GM18508 (cell line): ENCODE results near the gene NBEA.
A peak's percentile ranks its signal among the peaks of the same experiment; 100 is the strongest.

ENCODE experiments used
- ATAC-seq: cut with Tn5 transposase; IDR thresholded peaks from one replicate; pipeline ENCODE4 v1.9.1; 2021; ENCODE audit warnings: moderate number of reproducible peaks; ENCODE audit not compliant: insufficient read depth, unreplicated experiment

NBEA gene

DNA sequence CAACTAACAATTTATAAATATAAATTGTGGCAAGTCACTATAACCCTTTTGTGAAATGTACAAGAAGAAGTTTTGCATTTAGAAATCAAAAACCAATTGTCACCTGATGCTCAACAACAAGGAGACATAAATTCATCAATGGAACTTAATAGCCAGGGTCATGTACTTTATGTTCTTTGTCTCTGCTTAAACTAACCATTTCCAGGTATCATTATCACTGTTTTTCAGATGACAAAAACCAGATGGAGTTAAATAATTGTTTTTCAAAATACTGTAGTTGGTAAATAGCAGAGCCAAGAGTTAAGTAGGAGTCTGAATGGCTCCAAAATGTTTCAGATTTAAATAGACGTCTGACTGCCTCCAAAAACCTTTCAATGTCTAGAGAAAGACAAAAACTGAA lies 606.7 kb downstream of the NBEA start:
- ATAC-seq, result no peak

DNA sequence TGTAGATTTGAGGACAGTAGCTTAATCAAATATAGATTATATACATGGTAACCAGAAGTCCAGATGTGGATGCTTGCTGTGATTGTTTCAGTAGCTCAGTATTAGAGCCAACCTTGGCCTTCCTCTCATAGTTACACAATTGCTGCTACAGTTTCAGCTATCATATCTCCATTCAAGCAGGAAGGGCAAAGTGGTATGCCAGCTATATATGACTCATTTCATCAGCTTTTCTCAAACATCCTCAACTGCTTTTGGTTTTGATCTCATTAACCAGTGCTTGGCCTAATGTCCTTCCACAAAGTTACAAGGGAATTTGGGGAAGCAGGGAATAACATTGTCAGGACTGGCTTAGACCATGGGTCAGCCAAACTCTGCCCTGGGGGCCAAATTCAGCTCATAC lies 607.4 kb downstream of the NBEA start:
- peak; percentile 95 for ATAC-seq

DNA sequence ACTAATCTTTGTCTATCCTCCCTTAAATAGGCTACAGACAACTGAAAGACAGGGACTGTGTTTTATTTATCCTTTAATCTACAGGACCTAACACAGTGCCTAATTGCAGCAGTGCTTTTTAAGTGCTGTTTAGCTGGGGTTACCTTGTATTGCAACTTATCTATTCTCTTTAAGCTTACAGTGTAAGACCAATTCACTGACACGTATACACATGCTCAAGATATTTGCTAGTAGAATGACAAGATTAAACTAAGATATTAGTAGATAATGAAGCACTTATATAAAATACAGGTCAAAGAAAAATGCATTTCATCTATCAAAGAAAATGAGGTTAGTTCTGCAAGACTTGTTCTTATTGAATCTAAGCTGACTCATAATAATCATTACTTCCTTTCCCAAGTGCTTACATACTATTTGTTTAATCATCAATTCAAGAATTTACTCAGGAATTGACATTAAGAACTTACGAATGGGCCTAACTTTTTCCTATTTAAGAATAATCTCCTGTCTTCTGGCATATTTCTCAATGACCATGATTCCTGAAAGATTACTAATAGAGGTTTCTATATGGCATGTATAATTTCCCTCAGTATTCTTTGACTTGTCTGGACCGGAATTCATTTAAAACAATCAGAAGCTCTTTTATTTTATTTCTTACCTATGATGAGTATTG lies 610.2 kb downstream of the NBEA start:
- ATAC-seq, result no peak

DNA sequence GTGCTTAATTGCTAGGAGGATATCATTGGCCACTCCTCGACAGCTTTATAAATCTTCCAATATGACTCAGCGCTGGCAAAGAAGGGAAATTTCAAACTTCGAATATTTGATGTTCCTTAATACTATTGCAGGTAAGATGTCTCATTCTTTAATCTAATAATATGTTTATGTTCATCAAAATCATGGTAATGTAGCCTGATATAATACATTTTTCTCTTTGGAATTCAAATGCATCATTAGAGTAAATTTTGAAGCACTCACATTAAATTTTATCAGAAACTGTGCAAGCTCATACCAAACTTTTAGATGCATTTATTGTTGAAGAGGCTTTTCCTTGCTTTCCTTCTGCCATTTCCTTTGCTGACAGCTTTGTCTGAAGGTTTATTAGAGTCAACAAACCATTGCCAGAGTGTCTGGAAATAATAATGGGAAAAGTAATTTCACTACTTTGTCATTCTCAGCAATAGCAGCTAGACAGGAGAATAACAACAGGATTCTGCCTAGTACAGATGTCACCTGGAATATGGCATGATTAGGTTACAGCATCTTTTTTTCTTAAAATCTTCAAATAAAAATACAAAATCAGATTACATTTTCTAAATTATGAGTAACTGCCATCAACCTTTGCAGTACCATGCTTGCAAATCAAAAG lies 613.0 kb downstream of the NBEA start:
- ATAC-seq, result no peak

DNA sequence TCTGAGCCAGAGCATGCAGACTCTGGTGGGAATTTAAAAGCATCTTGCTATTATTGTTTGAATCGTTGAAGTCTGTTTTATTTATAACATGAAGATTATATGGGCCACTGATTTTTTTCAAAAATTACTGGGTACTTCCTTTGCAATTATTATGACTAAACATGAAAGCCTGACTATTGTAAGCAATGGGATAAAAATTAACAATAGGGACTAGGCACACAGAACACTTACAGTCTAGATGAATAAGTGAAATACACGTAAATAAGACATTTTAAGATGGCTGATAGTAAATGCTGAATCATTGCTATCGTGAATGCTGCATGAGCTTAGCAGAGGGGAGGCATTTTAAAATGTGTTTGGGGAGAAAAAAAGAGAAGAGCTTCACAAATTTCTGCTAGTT lies 615.4 kb downstream of the NBEA start:
- ATAC-seq, result no peak

DNA sequence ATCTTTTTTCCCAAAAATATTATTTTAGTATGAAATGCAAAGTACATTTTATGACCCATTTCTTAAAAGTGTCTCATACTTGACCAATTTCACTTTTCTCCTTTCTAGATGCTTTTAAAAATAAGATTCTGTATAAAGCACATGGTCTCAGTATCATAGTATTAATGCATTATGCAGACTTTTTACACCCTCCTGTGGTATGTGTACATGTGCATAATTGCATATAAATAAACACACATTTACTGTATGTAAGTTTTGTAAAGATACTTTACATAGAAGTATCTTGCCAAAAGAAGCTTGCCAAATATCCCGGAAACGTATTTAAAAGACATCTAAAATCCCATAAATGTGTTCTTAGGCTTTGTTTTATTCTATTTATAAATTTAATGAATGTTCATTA lies 619.5 kb downstream of the NBEA start:
- no peak for ATAC-seq

DNA sequence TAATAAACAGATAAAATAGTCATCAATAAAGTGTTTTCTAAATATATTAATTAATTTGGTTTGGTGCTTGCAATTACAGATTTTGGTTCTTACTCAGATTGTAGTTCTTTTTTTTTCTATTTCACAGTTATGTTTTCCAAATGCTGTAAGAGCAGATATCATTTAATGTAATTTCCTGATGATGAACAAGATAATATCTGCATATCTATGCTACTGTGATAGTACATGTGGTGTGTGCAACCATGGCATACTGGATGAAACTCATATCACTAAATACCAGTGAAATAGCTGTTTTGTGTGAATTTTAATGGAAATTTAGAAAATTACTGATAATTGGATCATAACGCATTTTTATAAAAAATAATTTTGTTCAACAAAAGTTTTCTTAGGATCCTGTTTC lies 623.2 kb downstream of the NBEA start:
- ATAC-seq, result no peak

DNA sequence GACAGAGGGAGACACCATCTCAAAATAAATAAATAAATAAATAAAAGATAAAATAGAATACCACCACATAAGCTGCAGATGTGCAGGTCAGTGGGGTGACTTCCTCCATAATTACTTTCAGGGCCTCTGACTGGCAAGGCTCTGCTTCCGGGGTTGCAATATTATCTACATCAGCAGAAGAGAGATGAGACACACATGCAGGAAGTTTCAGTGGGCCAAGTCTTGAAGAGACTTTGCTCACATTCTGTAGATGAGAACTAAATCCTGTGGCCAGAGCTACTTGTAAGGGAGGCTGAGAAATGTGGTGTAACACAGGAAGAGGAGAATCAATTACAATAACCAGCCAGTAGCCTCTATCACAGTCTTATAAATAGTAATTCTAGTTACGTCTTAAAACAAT lies 624.3 kb downstream of the NBEA start:
- ATAC-seq, result no peak

DNA sequence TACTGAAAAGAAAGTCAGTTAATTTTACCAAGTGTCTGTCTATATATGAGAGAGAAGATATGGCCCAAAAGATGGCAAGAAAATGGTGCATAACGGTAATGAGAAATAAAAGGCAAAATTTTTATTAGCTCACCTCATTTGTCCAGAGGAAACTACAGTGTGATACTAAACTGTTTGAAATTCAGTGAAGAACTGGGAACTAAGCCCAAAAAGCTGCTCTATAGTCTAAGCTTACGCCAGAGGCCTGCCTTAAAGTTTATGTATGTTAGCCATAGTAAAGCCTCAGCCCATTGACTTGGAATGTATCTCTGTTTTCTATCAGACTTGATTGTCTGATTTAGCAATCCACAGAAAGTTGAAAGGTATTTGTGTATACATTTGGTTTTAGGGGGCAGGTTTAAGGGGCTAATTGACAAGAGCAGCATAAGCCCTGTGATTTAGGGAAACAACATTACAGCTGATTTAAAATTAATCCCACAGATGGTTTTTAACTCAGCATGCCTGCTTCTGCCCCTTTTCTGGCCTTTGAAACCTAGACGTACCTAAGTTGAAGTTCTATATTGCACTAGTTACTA lies 625.4 kb downstream of the NBEA start:
- ATAC-seq, result no peak

DNA sequence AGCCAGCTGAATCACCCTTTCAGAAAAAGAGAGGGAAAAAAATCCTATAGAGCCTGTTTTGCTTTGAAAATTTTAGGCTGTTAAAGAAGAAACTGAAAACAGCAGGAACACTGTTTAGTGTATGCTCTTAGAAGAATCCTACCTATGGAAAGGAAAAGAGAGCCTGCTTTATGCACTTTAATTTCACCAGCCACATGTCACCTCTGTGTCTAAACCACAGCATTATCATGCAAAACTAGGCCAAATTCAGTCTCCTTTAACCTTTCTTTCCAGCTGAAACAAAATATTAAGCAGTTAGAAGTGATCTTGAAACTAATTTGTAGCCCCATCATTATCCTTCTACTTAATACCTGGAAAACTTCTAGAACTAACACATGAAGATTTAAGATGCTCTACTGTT lies 631.6 kb downstream of the NBEA start:
- ATAC-seq, result no peak

DNA sequence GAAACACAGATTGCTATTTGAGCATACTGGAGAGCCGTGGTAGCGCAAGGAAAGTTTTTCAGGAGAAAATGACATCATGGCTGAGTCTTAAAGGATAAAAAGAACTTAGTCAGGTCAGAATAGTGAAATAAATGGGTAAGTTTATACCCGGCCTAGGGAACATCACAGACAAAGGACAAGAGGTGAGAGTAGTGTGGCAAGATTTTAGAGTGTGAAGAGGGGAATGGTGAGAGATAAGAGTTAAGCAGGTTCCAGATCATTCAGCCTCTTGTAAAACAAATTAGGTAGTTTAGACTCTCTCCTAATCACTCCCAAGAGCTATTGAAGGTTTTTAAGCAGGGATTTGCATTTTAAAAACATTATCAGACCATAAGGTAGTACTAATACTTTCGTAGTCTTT lies 650.4 kb downstream of the NBEA start:
- no peak for ATAC-seq

DNA sequence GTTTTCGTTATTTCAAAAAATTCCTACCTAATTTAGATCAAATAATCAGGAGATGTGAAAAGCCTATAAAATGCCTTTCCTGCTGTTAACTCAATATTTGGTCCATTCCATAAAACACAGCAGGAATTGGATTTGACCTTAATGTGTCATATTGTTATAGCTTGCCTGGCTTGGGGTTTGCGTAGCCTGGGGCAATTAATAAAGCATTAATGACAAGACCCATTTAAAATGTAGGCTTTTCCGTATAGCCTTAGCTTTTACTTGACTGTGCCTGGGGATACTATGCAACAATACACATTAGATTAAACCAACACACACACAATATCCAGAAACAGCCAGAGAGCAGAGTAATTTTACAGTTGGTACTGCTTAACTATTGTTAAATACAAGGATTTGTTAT lies 651.6 kb downstream of the NBEA start:
- ATAC-seq, result no peak

DNA sequence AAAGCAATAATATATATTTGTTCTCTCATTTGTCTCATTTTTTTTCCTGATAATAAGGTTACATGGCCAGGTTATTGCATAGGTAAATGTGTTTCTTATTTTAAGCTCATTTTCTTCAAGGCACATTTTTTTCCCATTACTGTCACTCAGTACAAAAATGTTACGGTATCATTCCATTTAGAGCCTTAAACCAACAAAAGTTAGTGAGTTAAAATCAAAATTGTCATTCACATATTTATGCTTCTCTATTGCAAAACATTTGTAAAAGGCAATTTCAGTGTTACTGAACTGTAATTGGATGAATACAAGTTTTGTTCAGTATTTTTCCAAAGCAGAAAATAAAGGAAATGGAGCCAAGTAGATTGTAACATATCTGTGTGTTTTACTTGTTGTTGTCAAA lies 652.0 kb downstream of the NBEA start:
- no peak for ATAC-seq

DNA sequence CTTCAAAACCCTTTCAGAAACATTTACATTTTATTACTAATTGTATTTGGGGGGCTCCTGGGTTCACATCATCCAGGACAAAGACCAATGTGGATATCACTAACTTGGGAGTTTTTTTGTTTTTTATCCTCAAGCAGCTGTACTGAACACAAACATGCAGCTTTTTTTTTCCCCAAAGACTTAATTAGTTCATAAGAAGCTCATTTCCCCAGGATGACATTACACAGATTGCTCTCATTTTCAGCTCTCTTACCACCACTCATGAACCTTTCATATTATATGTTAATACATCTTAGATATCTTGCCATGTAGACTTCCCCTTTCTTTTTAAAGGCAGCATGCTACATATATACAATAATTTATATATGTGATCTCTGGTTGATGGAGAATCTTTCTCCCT lies 653.1 kb downstream of the NBEA start:
- no peak for ATAC-seq

DNA sequence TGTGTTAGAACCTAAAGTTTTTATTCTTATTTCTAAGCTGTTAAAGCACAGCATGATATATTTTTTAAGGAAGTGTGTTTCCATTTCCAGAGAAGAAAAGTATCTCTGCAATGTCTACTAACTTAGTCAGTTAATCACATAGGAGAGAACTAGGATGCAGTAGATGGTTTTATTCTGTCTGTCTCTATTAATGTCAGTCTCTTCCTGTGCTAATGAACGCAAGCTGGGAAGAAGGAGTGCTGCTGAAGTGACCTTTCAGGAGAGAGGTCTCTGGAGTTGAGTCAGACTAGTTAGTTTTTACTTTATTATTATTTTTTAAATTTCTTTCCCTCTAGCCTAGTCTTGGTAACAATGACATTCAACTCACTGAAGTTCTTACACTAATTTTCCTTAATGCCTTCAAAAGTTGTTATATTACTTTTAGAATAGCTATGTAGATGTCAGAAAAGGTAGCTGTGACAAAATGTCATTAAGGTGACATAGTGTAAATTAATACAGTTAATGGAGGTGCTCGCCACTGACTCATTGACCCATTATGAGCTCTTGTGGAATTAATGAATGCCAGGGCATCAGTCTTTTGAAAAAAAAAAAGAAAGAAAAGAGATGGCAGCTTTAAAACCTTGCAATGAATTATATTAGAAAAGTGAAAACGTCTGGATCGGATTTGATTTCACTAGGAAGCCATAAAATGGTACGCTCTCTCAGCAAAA lies 654.4 kb downstream of the NBEA start:
- ATAC-seq, result no peak

DNA sequence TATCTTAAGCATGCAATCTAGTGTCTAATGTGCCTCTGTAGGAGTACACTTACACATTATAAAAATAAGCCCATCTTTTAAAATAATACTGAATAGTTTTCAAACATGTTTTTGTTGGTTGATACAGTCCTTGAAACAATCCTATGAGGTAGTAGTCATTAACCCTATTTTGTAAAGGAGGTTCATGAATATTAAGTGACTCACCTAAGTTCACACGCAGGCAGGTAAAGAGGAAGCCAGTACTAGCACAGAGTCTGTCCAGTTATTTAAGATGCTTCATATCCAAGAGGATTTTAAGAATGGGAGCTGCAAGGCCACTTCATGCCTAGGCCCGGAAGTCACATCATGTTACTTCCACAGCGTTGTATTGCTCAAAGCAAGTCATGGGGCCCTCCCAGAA lies 655.4 kb downstream of the NBEA start:
- ATAC-seq, result no peak

DNA sequence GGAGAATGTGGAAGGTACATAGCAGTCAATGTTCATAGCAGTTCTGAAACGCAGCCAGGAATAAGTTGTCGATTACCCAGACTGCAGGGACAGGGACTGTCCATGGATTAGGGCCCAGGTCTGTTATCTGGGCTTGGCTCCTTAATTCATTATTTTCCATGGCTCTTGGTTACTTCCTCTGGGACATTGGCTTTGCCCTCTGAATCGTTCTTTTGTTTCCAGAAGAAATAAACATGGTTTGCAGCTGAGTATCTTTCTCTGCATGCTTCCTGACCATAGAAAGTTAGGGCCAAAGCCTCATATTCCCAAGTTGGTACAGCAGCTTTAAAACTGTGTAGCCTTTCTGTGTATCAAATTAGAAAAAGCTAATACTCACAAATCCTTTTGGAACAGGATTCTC lies 656.2 kb downstream of the NBEA start:
- no peak for ATAC-seq

DNA sequence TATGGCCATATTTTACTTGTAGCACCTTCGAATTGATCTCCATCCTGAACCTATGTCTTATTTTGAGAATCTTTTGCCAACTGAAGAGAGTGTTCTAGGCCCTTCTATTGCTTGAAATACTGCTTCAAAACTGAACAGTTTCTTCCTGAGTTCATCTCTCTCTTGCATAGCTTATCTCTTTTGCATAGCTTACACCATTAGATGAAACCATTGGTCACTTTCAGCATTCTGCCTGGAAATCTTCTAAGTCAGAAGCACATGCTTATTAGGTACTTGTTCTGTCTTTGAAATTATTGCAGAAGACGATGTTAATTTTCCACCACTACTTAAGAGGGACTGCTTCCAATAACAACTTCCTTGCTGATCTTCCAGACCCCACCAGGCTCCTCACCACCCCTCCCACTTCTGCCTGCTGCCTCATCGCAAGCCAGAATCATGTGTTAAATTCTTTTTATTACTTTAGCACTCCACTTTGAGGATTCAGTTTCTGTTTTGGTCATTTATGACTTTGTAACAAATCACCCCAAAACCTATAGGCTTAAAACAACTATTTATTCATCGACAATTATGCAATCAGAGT lies 656.8 kb downstream of the NBEA start:
- ATAC-seq, result no peak

DNA sequence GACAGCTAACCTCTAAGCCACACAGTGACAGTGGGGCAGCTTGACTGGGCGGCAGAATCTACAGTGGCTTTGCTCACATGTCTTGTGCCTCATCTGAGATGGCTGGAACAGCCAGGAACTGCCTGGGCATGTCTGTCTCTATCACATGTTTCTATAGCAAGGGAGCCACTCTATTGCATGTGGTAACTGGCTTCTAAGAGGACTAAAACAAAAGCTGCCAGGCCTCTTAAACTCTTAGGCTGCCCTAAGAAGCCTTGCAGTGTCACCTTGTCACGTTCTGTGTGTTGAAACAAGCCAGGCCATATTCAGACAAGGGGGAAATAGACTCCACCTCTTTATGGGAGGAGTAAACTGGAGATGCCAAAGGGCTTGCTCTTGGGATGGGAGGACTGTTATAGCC lies 657.3 kb downstream of the NBEA start:
- no peak for ATAC-seq

DNA sequence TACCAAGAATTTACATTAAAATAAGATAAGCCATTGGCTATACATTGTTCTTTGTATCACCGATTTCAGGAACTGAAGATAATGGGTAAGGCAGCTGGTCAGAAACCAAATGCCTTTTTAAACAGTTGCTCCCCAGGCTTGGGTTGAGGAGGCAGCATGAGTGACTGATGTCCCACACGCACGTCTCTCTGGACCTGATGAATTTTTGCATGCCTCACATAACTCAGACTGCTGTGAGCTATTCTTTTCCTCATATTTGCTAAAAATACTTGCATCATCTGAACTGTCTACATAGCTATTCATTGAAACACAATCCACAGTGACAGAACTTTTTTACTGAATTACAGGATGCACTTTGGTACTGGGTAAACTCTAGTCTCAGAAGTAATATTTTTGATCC lies 658.1 kb downstream of the NBEA start:
- no peak for ATAC-seq

DNA sequence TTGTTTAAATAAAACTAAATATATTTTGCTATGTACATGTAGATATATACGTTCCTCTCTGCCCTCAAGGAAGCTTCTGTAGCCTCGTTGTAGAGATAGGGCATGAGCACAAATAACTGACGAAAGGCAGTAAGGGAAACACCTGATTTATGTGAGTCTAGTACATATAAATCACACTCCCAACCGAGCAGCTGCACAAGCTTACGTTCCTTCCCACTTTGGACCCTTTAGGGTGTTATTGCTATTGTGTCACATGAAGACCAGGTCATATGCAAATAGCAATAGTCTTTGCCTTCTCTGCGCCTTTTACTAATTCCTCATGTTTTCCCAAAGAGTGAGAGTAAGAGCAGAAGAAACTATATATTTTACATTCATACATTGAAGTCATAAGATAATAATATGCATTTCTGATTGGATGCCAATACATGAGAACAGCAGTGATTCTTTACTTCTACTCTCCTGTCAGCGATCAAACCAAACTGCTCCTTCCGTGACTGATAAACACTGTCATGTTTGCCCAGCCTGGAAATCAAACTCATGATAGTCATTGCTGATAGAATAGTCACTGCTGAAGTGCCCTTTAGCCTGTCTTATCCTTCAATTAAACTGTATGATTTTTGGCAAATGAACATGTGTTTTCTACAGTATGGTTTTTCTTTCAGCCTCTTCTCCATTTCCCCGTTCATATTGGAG lies 661.7 kb downstream of the NBEA start:
- no peak for ATAC-seq
